GM19239 (cell line): ENCODE measurements around the gene SREK1IP1.
"Not testable (repeated sequence)": the region's sequence is repeated elsewhere in the genome, so short reads cannot be mapped to it uniquely, and the experiment has no call there.

Source experiments
- DNase-seq: peaks from one replicate; pipeline ENCODE4 v3.0.0; 2011; ENCODE audit warnings: low spot score; ENCODE audit not compliant: insufficient read length
- FAIRE-seq: peaks from 2 replicates; lab custom pipeline; 2011; peaks lifted over from hg19 to GRCh38; lab: Jason Lieb, UNC

Gene SREK1IP1

DNA sequence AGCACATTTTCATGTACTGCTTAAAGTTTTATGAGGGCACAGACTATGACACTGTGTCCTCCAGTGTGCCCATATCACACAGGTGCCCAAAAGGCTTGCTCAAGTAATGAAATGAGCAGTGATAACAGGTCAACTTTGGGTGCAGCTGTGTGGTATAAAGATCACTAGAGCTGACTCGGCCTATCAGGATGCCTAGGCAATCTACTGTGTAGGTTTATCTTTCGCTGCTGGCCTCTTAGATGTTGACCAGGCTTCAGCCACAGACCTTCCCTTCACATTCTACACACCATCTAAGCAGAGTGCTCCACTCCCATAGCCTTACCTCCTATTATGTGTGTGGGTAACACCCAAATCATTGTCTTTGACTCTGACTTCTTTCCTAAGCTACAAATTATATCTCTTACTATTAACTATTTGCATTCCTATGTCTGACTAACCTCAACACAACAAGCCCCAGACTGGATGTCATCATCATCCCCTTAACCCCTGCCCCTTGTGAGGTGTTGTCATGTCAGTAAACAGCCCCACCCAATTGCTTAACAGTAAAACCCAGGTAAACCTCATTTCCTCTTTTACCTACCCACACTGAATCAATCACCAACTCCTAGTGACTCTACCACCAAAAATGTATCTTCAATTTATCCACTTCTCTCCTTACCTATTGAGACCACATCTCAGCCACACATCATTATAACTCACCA, 2.5 kb downstream of the SREK1IP1 start:
- FAIRE-seq, result no peak

DNA sequence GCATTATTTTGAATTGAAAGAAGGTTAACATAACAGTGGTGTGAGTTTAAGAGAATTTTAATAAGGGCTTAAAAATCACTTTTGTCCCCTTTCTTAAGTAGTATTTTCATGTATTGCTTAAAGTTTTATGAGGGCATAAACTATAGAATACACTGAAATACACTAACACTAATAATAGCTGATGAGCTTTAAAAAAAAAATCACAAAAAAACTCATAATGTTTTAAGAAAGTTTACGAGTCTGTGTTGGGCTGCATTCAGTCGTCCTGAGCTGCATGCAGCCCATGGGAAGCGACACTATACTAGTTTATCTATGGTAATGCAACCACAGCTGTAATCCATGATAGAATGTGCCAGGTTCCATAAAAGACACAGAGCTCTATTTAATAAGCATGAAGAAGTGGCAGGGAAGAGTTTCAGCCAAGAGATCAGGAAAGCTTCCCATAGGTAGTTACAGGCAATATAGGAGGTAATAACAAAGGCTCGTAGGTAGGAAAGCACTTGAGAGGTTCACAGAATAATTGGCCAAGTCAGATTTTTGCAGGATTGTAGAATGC, 4.5 kb downstream of the SREK1IP1 start:
- no peak for FAIRE-seq
- DNase-seq, result no peak

More for the DNA sequence above, 2.5 kb downstream of the SREK1IP1 start:
- DNase-seq, result no peak

DNA sequence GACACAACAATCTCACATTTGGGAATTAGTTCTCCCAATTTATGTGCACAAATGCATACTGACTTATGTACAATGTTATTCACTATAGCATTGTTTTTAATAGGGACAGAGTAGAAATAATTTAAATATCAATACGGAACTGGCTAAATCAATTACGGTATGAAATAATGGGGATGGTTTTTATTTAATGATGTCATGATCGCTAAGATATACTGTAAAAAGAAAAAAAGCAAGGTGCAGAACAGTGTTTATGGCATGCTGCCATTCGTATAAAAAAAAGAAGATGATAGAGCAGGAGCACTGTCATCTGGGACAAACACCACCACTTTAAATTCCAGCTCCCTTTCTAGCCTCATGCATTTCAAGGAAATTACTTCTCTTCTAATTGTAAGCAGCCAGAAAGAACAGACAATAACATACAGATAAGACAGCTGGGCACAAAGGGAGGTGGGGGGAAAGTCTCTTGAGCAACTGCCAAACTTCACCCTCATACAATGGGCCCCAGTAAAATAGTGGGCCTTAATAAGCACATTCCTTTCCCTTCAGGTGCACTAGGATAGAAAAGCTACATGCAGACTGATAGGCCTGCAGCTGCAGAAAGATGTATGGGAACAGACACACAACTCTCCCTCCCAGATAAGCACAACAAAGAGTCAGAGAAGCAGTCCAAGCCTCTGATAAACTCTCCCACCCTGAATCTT, 8.4 kb downstream of the SREK1IP1 start:
- FAIRE-seq (no peak), DNase-seq (no peak)

DNA sequence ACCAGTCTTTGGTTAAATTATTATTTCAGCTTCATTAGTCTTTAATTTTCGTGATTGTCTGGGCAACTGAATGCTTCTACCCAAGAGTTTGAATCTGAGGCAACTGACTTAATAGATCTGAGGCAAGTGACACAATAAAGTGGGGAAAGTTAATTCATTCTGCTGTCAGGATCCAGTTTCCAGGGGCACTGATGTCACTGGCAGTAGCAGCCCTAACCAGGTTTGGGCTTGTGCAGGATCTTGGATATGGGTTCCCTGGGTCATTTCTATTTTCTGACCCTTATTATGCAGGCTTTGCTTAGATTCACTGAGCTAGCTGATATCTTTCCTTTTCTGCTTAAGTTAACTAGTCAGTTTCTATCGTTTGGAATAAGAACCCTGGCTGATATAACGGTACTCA, 9.6 kb downstream of the SREK1IP1 start:
- no peak for FAIRE-seq
- DNase-seq, result no peak

DNA sequence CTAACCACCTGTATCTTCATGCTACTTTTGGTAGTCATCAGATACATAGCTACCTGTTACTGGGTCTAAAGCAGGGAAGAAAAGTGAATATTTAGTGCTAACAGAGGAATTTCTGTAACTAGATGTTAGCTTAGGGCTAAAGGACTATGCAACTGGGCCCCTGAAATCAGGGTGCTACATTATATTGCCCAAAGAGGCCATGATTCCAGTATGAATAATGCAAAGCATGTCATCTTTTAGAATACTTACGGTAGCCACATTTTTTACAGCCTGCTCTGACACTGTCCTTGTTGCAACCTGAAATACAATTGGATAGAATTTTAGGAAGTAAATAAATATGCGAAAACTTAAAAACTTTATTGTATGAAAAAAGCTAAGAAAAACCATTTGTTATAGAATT, 14.4 kb downstream of the SREK1IP1 start:
- DNase-seq, result no peak
- peak; percentile 28 for FAIRE-seq

DNA sequence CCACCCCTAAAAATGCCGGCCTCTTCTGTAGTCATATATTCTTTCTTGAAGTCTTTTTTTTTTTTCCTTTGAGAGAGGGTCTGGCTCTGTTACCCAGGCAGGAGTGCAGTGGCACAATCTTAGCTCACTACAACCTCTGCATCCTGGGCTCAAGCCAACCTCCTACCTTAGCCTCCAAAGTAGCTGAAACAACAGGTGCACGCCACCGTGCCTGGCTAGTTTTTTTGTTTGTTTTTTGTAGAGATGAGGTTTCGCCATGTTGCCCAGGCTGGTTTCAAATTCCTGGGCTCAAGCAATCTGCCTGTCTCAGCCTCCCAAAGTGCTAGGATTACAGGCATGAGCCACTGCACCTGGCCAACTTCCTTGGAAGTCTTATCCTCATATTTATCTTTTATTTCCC, 19.1 kb downstream of the SREK1IP1 start:
- FAIRE-seq (no peak), DNase-seq (no peak)

DNA sequence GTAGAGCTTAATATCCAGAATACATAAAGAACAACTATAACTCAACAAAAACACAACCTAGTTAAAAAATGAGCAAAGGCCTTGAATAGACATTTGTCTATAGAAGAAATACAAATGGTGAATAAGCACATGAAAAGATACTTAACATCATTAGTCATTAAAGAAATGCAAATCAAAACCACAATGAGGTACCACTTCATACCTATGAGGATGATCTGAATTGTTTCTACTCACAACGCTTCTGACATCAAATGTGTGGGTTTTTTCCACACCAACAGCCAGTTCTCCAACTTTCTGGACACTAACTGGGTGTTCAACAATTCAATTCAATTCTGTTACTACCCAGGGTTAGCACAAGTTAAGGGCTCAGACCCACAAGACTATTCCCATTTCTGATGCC, 22.0 kb downstream of the SREK1IP1 start:
- FAIRE-seq, result no peak
- DNase-seq, result no peak

DNA sequence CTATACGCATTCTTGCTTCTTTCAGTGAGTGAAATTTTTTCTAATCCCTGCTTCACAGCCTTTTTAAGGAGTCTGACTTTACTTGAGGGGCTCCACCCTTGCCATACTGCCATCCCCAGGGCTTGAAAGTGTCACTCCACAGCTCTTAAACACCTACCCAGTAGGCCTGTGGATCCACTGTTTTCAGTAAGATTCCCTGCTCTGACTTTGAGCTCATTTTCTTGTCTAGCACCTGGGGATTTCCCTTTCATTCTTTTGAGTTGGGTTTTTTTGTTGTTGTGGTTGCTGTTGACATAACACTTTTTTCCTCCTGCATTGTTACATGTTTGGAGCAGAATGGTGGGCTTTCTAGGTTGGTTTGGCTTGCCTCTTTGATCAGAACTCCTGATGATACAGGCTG, 23.6 kb downstream of the SREK1IP1 start:
- no peak for FAIRE-seq
- DNase-seq, result no peak

DNA sequence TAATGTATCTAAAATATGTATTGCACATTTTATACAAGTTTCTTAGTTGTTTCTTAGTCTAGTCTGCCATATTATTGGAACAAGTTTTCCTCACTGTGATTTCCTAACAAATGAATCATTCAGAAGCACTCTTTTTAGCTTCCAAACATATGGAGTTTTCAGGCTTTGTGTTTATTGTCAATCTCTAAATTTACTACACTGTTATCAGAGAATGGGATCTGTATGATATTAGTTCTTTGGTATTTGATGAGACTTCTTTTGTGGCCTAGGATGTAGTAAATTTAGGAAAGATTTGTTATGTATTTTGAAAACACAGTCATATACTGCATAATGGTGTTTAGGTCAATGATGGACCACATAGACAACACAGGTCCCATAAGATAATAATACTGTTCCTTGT, 25.7 kb downstream of the SREK1IP1 start:
- FAIRE-seq (peak; percentile 54), DNase-seq (no peak)

DNA sequence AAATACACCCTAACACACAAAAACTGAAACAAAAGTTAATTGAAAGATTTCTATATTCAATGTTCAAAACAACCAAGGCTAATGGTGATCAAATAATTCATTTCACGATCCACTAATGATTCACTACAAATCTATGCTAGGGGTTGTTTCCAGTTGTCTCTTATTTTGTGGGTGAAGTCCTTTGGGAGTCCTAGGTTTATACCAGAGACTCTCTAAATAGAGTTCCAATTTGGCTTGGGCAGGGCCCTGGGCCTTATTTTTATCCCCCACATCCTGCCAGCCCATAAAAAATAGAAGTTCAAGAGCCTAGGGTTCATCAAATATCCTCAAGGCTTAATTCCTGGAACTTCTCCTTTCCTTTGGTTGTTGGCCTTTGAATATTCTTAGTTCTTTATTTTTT, 26.1 kb downstream of the SREK1IP1 start:
- no peak for FAIRE-seq
- DNase-seq, result no peak

DNA sequence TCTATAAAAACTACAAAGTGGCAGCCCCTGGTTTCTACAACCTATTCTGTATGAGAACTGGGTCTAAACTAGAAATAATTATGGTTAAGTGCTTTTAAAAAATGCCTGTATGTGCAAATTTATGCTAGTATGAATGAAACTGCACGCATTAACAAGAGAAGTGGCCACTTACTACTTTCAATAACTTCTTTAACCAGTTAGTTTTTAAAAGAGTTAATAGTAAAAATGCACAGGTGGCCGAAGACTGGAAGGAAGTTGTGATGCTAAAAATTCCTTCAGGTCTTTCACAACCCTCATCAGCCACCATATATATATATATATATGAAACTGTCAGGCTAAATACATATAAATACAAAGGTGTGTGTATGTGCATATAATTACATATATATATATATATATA, 41.3 kb downstream of the SREK1IP1 start:
- DNase-seq (no peak), FAIRE-seq (no peak)

DNA sequence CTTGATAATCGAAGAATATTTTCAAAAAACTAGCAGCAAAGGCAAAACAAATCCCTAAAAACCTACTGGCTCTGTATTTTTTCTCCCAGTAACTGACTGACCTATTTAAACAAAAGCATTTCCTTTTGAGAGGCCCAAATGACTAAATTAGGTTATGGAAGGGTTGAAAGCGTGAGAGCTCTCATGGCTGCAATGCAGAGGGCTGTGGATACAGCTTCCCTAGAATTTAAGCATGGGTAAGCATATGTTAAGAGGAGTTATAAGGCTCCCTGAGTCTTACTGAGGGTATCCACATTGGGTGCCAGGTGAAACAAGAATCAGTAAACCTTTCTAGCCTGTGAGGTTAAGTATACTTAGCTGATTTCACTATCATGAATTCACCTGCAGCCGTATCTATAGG, 45.9 kb downstream of the SREK1IP1 start:
- FAIRE-seq, result no peak
- no peak for DNase-seq

DNA sequence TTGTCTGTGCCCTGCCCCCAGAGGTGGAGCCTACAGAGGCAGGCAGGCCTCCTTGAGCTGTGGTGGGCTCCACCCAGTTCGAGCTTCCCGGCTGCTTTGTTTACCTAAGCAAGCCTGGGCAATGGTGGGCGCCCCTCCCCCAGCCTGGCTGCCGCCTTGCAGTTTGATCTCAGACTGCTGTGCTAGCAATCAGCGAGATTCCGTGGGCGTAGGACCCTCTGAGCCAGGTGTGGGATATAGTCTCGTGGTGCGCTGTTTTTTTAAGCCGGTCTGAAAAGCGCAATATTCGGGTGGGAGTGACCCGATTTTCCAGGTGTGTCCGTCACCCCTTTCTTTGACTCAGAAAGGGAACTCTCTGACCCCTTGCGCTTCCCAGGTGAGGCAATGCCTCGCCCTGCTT, 54.0 kb downstream of the SREK1IP1 start:
- FAIRE-seq, DNase-seq: not testable (repeated sequence)

DNA sequence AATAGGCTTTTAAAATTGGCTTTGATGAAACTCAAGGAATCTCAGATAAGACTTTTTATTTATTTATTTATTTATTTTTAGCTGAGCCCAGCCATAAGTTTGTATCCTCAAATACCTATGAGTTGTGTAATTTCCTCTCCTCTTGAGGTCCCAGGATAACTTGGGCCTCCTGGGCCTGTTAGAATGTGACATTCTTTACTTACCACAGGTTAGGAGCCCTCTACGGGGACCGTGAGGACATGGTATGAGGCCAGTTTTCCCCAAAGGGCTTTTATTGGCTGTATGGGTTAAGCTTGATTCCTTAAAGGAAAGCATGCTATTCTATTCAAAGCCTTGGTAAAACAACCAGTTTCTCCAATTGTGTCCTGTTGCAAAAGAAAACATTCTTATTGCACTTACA, 61.3 kb downstream of the SREK1IP1 start:
- no peak for FAIRE-seq
- no peak for DNase-seq

DNA sequence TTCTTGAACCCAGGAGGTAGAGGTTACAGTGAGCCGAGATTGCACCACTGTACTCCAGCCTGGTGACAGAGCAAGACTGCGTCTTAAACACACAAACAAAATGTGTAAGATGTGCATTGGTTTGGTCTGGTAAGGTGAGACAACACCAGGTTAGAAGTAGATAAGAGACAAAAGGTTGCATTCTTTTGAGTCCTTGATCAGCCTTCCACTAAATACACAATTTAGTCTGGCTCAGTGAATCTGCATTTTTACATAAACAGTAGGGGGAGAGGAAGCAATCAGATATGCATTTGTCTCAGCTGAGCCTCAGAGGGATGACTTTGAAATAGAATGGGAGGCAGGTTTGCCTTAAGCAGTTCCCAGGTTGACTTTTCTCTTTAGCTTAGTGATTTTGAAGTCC, 62.4 kb downstream of the SREK1IP1 start:
- FAIRE-seq, DNase-seq: not testable (repeated sequence)

DNA sequence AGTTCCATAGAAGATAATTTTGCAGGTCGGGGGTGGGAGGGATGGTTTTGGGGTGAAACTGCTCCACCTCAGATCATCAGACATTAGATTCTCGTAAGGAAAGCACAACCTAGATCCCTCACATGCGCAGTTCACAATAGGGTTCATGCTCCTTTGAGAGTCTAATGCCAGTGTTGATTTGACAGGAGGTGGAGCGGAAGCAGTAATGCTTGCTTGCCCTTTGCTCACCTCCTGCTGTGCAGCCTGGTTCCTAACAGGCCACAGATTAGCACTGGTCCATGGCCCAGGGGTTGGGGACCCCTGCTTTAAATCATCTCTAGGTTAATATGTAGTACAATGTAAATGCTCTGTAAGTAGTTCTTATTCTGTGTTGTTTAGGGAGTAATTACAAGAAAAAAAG, 67.7 kb downstream of the SREK1IP1 start:
- DNase-seq (no peak), FAIRE-seq (no peak)

DNA sequence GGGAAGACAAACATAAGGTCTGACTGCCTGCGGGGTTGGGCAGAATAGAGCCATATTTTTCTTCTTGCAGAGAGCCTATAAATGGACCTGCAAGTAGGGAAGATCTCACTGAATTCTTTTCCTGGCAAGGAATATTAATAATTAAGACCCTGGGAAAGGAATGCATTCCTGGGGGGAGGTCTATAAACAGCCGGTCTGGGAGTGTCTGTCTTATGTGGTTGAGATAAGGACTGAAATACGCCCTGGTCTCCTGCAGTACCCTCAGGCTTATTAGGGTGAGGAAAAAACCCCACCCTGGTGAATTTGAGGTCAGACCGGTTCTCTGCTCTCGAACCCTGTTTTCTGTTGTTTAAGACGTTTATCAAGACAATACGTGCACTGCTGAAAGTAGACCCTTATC, 72.1 kb downstream of the SREK1IP1 start:
- not testable (repeated sequence) for DNase-seq, FAIRE-seq

DNA sequence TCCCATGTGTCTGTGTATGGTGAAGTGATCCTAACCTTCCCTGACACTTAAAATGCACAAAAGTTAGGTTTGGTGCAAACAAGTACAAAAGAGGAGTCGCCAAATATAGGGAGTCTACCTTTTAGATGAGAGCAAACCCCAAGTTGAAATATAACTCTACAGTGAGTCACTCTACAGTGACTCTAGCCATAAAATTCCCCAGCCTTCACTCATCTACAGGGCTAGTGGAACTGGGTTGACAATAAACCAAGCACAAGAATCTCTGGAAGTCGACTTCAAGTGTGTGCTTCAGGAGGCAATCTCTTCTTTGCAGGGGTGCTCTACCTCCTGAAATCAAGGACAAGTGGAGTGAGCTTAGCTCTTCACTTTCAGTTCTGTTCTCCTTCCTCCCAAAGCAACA, 74.9 kb downstream of the SREK1IP1 start:
- no peak for FAIRE-seq
- DNase-seq, result no peak

DNA sequence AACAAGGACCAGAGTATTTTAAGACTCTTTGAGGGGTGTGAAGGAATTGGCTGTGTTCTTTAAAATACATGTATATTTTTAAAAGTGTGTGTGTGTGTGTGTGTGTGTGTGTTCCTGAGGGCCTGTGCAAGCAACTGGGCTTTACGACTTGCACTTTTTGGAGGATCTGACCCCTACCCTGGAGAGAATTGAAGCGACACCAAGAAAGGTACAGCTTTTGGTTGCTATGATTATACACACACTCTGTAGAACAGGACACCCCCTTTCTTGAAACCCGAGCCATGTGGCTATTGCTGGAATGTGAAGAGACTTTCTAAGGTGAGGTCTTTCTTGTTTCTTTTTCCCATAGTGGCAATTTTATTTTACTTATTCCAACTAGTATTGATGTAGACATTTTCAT, 77.2 kb downstream of the SREK1IP1 start:
- DNase-seq (no peak), FAIRE-seq (no peak)

DNA sequence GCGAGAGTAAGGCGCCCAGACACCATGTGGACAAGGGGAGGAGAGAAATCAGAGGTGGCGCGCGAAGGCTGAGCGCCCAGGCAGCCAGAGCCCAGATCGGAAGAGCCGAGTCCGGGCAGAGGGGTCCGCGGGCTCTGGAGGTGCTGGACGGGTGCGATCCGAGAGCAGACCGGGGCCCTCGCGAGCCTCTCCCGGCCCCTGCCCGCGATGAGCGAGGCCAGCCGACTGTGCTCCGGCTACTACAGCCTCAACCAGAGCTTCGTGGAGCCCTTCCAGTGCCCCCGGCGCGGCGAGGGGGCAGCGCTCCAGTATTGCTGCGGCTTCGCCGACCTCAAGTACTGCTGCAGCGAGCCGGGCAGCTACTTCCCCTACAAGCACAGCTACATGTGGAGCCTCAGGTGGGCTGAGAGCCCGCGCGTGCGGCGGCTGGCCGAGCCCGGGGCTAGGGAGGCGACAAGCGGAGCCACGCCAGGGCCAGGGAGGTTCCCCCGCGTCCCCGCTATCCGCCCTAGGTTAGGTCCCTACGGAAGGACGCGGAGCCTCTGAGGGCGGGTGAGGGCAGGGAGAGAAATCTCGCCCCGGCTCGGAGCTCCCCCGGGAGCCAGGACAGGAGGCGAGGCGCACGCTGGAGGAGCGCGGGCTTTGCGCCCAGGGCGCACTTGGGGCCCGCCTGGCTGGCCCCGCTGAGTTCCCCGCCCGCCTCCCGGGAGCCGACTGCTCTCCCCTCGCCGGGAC, 77.9 kb downstream of the SREK1IP1 start, which contains the start of gene SHISAL2B:
TSS of gene SHISAL2B (plus strand) at position 87 of the 735 bp plus-strand sequence. CDS start at position 208, 121 bp downstream.
- no peak for FAIRE-seq
- no peak for DNase-seq

DNA sequence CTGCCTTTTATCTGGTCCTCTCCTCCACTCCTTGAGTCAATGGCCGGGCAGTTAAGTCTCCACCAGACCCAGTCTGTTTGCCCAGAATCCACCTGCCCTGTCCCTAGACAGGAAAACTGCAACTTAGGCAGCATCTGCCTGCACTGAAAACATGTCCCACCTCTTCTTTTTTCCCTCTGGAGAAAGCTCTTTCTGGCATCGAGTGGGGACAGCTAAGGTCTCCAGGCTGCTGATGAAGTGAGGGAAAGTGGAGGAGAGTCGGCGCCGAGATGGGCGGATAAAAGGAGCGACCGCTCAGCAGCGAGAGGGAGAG, 78.4 kb downstream of the SREK1IP1 start:
- no peak for FAIRE-seq
- DNase-seq, result no peak
